GM21737 (cell line): Measurements from ENCODE around the gene RASA2.
"Not testable (repeated sequence)": the region's sequence is repeated elsewhere in the genome, so short reads cannot be mapped to it uniquely, and the experiment has no call there.

ENCODE experiments used
- ATAC-seq: cut with Tn5 transposase; IDR thresholded peaks from one replicate; pipeline ENCODE4 v1.9.1; 2021; ENCODE audit warnings: mild to moderate bottlenecking, moderate library complexity; ENCODE audit not compliant: unreplicated experiment

RASA2 gene

DNA sequence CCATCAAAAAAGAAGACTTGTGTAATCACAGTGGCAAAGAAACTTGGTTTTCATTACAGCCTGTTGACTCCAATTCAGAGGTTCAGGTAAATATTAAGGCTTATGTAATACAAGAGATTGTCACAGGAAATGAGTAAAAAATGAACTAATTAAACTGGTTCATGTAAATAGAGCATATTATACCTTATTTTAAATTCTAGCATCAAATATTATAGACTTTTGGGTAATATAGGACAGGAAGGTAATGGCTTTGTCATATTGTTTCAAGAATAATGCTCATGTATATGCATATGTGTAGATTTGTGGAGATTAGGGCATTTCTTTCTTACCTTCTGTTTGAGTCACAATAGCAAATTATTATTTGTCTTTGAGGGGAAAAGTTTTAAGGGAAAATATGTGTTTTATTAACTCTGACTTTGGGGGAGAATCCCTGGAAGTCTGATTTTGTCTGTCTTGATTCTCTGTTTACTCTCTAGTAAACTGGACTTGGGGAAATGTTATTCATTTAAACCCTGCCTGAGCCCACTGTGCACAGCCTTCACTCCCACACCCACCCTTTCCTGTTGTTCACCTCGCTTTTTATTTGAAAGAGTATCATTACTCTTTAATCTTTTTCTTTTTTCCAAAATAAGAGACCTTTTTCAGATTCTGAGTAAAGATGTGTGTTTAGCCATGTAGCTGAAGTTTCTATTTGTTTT, 43.0 kb downstream of the RASA2 start:
- no peak for ATAC-seq

DNA sequence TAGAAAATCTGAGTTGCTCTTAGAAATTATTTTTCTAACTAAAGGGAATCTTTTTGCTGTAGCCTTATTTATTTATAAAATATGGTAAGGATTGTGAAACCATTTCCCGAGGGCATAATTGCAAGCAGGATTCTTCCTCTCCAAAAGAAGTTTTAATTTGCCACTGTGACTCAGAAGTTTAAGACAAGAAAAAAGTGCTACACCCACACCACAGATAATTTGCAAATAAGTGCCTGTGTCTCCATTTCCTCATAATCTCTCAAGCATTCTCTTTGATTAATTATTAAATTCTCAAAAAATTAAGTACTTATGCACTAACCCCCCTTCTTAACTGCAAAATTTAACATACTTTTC, 43.6 kb downstream of the RASA2 start:
- ATAC-seq: no peak

DNA sequence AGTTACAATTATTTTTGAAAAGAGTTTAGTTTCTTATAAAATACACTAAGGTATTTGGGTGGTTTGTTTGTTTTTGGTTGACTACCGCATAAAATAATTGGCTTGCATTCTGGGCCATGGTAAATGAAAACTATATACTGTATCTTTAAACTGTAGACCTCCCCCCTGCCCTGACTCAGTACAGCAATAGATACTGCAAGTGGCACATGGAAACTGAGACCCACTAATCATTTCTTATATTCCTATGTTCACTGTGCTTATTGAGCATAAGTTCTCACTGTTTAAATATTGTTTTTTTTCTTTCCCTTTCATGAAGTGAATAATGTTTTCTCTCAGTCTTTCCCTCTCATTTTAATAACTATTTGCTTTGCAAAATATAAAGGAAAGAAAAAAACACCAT, 45.8 kb downstream of the RASA2 start:
- no peak for ATAC-seq

DNA sequence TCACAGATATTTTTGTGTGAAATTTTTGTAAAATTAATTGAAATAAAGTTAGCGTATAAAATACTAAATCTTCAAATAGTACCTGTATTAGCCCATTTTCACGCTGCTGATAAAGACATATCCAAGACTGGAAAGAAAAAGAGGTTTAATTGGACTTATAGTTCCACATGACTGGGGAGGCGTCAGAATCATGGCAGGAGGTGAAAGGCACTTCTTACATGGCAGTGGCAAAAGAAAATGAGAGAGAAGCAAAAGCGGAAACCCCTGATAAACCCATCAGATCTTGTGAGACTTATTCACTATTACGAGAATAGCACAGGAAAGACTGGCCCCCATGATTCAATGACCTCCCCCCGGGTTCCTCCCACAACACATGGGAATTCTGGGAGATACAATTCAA, 49.2 kb downstream of the RASA2 start:
- ATAC-seq: not testable (repeated sequence)

GRCh38 chr3:141537856-141538255, 51.0 kb downstream of the RASA2 start:
- no peak for ATAC-seq

- no peak for ATAC-seq
These were observed 51.9 kb downstream of the RASA2 start for GRCh38 chr3:141538568-141539240.

DNA sequence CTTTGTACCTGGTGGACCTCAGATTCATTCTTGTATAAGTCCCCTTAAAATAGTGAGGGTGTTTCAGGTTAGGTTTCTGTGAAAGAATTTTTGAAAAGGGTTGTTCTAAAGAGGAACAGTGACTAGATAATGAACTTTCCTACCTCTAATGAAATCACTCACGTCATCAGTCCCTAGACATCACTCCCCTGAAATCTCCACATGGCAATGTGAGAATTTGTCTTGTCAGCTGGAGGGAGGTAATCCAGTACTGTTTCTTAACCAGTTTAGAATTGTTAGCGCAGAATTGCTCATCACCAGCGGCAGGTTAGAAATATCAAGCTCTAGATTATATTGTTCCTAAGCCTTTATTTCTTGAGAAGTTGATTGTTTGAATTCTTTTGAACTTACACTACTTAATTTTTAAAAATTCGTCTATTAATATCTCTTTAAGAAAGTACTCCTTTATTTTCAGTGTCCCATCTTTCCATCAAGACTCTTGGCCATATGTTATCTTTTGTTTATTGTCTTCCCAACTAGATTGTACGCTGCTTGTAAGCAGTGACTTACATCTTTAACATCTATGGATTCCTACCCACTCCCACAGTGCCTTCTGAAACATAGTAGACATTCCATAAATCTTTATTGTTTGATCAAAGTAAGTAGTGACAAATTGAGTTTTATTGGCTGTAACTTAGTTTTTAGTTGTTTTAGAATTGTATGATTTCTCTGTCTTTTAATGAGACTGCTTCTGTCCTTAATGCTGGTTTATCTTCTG, 52.8 kb downstream of the RASA2 start:
- no peak for ATAC-seq

- no peak for ATAC-seq
These were observed 53.7 kb downstream of the RASA2 start for GRCh38 chr3:141540531-141540930.

- ATAC-seq: no peak
These were observed 55.6 kb downstream of the RASA2 start for GRCh38 chr3:141542202-141542969.

DNA sequence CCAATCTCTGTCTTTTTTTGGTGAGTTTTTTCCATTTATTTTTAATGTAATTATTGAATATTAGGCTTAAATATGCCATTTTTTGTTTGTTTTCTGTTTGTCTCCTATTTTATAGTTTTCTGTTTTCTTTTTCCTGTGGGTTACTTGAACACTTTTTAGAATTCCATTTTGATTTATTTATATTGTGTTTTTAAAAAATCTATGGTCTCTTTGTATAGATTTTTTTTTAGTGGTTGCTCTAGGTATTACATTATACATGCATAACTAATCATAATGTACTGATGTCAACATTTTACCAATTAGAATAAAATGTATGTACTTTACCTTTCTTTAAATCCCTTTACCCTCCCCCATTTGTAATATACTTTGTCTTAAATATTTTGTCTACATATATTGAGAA, 56.2 kb downstream of the RASA2 start:
- ATAC-seq: no peak

GRCh38 chr3:141544697-141545096, 57.9 kb downstream of the RASA2 start:
- ATAC-seq: no peak

DNA sequence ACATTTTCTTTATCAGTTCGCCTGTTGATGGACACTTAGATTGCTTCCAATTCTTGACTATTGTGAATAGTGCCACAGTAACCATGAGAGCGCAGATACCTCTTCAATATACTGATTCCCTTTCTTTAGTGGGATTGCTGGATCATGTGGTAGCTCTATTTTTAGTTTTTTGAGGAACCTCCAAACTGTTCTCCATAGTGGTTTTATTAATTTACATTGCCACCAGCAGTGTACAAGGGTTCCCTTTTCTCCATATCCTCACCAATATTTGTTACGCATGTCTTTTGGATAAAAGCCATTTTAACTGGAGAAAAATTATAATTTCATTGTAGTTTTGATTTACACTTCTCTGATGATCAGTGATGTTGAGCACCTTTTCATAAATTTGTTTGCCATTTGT, 59.3 kb downstream of the RASA2 start:
- no peak for ATAC-seq

- no peak for ATAC-seq
These were observed 59.8 kb downstream of the RASA2 start for GRCh38 chr3:141546586-141546985.

- ATAC-seq: no peak
These were observed 61.0 kb downstream of the RASA2 start for GRCh38 chr3:141547791-141548190.

DNA sequence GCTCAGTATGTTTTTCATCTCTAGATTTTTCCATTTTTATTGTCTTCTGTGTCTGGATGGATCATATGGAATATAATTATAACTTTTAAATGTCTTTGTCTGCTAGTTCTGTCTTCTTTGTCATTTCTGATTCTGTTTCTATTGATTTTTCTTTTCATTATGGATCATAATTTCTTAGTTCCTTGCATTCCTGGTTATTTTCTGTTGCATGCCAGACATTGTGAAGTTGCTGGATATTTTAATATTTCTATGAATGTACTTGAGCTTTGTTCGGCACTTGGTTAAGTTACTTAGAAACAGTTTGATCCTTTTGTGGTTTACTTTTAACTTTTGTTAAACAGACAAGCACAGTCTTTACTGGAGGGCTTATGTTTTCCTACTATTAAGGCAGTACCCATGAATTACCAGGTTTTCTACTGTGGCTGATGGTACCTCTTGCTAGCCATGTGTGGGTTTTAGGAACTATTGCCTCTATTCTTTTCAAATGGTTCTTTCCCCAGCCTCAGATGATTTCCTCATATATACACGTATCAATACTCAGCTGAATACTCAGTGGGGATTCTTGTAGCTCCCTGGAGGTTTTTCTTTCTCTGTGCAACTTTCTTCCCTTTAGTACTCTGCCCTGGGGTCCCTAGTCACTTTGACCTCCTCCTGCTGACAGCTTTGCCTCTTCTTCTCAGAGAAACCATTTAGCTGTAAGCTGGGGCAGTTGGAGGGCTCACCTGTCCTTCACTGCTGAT, 64.3 kb downstream of the RASA2 start:
- no peak for ATAC-seq

DNA sequence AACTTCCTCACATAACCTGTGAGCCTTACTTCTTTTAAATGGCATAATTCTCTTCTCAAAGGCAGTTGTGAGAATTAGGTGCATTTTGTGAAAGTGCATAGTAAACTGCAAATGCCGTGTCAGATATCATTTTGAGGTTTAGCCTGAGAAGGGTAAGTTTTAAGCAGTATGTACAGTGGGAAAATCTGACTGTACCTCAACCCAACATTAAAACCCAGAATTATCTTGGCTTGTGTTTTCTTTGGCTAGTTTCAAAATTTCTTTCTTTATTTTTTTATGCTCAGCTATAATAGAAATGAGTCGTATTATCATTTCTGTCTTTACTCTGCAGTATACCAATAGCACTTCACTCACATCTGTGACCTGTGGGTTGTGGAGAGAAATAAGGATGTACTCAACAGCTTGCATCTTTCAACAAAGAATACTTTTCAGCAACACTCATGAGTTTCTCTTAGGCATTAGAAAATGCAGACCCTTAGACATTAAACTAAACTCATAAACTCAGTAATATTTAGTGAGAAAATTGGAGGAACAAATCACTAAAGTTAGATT, 65.7 kb downstream of the RASA2 start:
- ATAC-seq: no peak

- no peak for ATAC-seq
These were observed 66.2 kb downstream of the RASA2 start for GRCh38 chr3:141553055-141553454.

DNA sequence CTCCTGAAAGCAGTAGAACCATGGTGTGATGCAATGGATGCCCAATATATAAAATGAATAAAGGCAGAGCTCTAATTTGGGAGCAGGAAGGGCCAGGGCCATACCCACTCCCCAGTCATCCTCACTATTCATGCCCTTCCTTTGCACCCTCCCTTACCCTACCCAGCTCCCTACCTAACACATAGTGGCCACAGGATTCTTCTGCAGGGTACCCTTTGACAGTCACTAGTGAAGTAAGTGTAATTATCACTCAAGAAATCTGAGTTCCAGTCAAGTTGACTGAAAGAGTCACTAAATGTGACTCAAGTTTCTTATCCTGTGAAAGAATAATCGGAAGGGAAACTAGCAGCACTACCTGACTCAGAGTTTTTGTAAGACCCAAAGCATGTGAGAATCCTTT, 69.2 kb downstream of the RASA2 start:
- no peak for ATAC-seq

DNA sequence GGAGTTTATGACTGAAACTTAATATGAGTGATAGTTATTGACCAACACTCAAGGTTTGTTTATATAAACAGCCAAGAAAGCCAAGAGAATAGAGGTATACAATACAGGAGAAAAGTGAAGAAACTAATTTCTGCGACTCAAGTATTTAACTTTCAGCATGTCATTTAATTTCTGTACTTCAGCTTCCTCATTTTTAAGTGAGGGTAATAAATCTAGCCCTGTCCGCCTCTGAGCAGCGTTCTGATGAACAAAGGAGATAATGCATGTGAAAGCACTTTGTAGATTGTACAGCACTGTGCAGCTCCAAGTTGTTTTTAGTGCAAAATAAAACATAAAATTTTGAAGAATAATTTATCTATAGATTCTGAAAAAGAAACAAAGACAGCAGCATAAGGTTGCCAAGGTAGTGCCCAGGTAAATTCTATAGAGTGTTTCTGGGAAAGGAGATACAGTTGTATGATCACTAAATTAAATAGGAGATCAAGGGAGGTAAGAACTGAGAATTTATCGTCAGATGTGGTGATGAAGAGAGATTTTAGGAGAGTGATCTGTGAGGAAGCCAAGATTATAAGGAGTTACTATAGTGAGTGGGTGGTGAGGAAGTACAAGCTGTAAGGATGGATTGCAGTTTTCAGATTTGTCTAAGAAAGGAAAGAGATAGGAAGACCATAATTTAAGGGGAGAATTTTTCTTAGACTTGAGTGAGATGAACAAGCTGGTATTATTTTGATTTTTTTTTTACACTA, 71.3 kb downstream of the RASA2 start:
- no peak for ATAC-seq
